PC-9 (cell line): ENCODE results near the gene LINC00237.

Experiments used
- CTCF ChIP-seq: fragments of 200-600 bp; sonication (generic); conservative IDR thresholded peaks from 2 replicates; pipeline ENCODE4 v1.6.1; 2017; ENCODE audit warnings: mixed run types, antibody characterized with exemption, mild to moderate bottlenecking, moderate library complexity
- EZH2 ChIP-seq: fragments of 200-600 bp; sonication (generic); IDR thresholded peaks from 2 replicates; pipeline ENCODE4 v1.8.0; 2017; ENCODE audit warnings: antibody characterized with exemption, low read depth

GRCh38 chr20:21118138-21118537 lies 12.0 kb upstream of the LINC00237 start:
- TF ChIP-seq CTCF = no peak
- TF ChIP-seq EZH2 = no peak
